MM.1S (cell line): ENCODE data around the gene SCN3B.

ENCODE experiments used
- DNase-seq: peaks from one replicate; pipeline ENCODE4 v3.0.0-alpha.2; 2015
- H2AFZ ChIP-seq: fragments of 300-600 bp; sonication (generic); 2 replicates; pipeline ENCODE4 v1.6.0; 2016; ENCODE audit warnings: antibody characterized with exemption, low read length
- H3F3A ChIP-seq: fragments of 300-600 bp; sonication (generic); 2 replicates; pipeline ENCODE4 v1.6.1; 2016; ENCODE audit warnings: mild to moderate bottlenecking, antibody characterized with exemption, low read length, moderate library complexity, mixed read lengths; ENCODE audit not compliant: insufficient read depth
- H3K27ac ChIP-seq: fragments of 300-600 bp; sonication (generic); 2 replicates; pipeline ENCODE4 v1.5.1; 2016; ENCODE audit warnings: mild to moderate bottlenecking, low read length
- H3K27me3 ChIP-seq: fragments of 300-600 bp; sonication (generic); replicated peaks from 2 replicates; pipeline ENCODE4 v1.6.0; 2016; ENCODE audit warnings: low read length; ENCODE audit not compliant: insufficient read depth
- H3K36me3 ChIP-seq: fragments of 300-600 bp; sonication (generic); replicated peaks from 2 replicates; pipeline ENCODE4 v1.6.1; 2016; ENCODE audit warnings: mild to moderate bottlenecking, low read length, mixed read lengths; ENCODE audit not compliant: insufficient read depth
- H3K4me1 ChIP-seq: fragments of 300-600 bp; sonication (generic); 2 replicates; pipeline ENCODE4 v1.6.1; 2016; ENCODE audit warnings: low read length, mixed read lengths
- H3K4me2 ChIP-seq: fragments of 300-600 bp; sonication (generic); 2 replicates; pipeline ENCODE4 v1.6.0; 2016; ENCODE audit warnings: low read depth, low read length
- H3K4me3 ChIP-seq: fragments of 300-600 bp; sonication (generic); 2 replicates; pipeline ENCODE4 v1.5.1; 2016; ENCODE audit warnings: low read length, mixed read lengths
- H3K79me2 ChIP-seq: fragments of 300-600 bp; sonication (generic); 2 replicates; pipeline ENCODE4 v1.6.1; 2016; ENCODE audit warnings: mixed run types, low read length, mixed read lengths
- H3K9ac ChIP-seq: fragments of 300-600 bp; sonication (generic); 2 replicates; pipeline ENCODE4 v1.6.1; 2016; ENCODE audit warnings: low read length, mixed read lengths
- H3K9me2 ChIP-seq: fragments of 300-600 bp; sonication (generic); replicated peaks from 2 replicates; pipeline ENCODE4 v1.6.1; 2016; ENCODE audit warnings: mild to moderate bottlenecking, low read length, mixed read lengths; ENCODE audit not compliant: insufficient read depth
- H3K9me3 ChIP-seq: fragments of 300-600 bp; sonication (generic); replicated peaks from 2 replicates; pipeline ENCODE4 v1.6.1; 2016; ENCODE audit warnings: mild to moderate bottlenecking, low read length, mixed read lengths; ENCODE audit not compliant: insufficient read depth
- H4K20me1 ChIP-seq: fragments of 300-600 bp; sonication (generic); 2 replicates; pipeline ENCODE4 v1.6.1; 2016; ENCODE audit warnings: mild to moderate bottlenecking, low read length, moderate library complexity, mixed read lengths; ENCODE audit not compliant: insufficient read depth
- CTCF ChIP-seq: fragments of 300-600 bp; sonication (generic); IDR thresholded peaks from 2 replicates; pipeline ENCODE4 v1.5.1; 2016; ENCODE audit warnings: antibody characterized with exemption, low read length, mixed read lengths
- EZH2 ChIP-seq: fragments of 300-600 bp; sonication (generic); optimal IDR thresholded peaks from 2 replicates; pipeline ENCODE3; 2017; ENCODE audit warnings: low read depth, mild to moderate bottlenecking, antibody characterized with exemption, low read length, mixed read lengths
- EZH2phosphoT487 ChIP-seq: fragments of 300-600 bp; sonication (generic); IDR thresholded peaks from 2 replicates; pipeline ENCODE4 v1.6.1; 2018; ENCODE audit warnings: antibody characterized with exemption, low read length

The SCN3B gene

GRCh38 chr11:123641495-123641840 is 13.0 kb downstream of the SCN3B start:
- Histone ChIP-seq H3K4me1 (peaks cover 6% of the 10 kb centered on the region; the same call in 1 of the 2 replicates), H3K27ac (no peak overlapping the region), H3K4me3 (no peak overlapping the region)

GRCh38 chr11:123640677-123641494 is 13.5 kb downstream of the SCN3B start:
- peak; percentile 52 for DNase-seq

More at GRCh38 chr11:123641495-123641840, 13.0 kb downstream of the SCN3B start:
- Histone ChIP-seq H3F3A (no peaks in the 10 kb centered on the region), H3K9me3 (no peaks in the 10 kb centered on the region), H3K27me3 (no peaks in the 10 kb centered on the region), H3K36me3 (no peaks in the 10 kb centered on the region), H3K9me2 (no peaks in the 10 kb centered on the region), H3K4me2 (no peak overlapping the region), H3K79me2 (no peaks in the 10 kb centered on the region), H4K20me1 (no peaks in the 10 kb centered on the region), H3K9ac (no peak overlapping the region), H2AFZ (no peak overlapping the region)
- TF ChIP-seq CTCF (no peak), EZH2phosphoT487 (no peak), EZH2 (no peak)
- no peak for DNase-seq

GRCh38 chr11:123640029-123640428 is 14.4 kb downstream of the SCN3B start:
- H2AFZ ChIP-seq: 0 out of 2 replicates have a peak overlapping the region, but pooled peaks have one; percentile 5

More at GRCh38 chr11:123640677-123641494, 13.5 kb downstream of the SCN3B start:
- Histone ChIP-seq H3K79me2 (no peaks in the 10 kb centered on the region), H3K27me3 (no peaks in the 10 kb centered on the region), H2AFZ (peak overlapping the region; percentile 61), H3K4me3 (no peak overlapping the region), H4K20me1 (no peaks in the 10 kb centered on the region), H3K4me1 (peaks cover 6% of the 10 kb centered on the region; the same call in 1 of the 2 replicates), H3K9ac (no peak overlapping the region), H3K4me2 (peak overlapping the region; percentile 29; the same call in 1 of the 2 replicates), H3K27ac (no peak overlapping the region), H3F3A (no peaks in the 10 kb centered on the region), H3K36me3 (no peaks in the 10 kb centered on the region), H3K9me2 (no peaks in the 10 kb centered on the region), H3K9me3 (no peaks in the 10 kb centered on the region)
- TF ChIP-seq CTCF (peak; percentile 82), EZH2 (no peak), EZH2phosphoT487 (no peak)

More at GRCh38 chr11:123640029-123640428, 14.4 kb downstream of the SCN3B start:
- H3K36me3 ChIP-seq: no peaks in the 10 kb centered on the region
- H3K4me2 ChIP-seq: 0 out of 2 replicates have a peak overlapping the region, but pooled peaks have one; percentile 14
- peaks cover 6% of the 10 kb centered on the region; the same call in 1 of the 2 replicates for H3K4me1 ChIP-seq
- no peaks in the 10 kb centered on the region for H3K27me3 ChIP-seq
- H4K20me1 ChIP-seq: no peaks in the 10 kb centered on the region
- TF ChIP-seq CTCF: no peak
- TF ChIP-seq EZH2: no peak
- no peak for TF ChIP-seq EZH2phosphoT487
- no peaks in the 10 kb centered on the region for H3K9me2 ChIP-seq
- H3K4me3 ChIP-seq: no peak overlapping the region
- no peak overlapping the region for H3K9ac ChIP-seq
- no peaks in the 10 kb centered on the region for H3K9me3 ChIP-seq
- DNase-seq: no peak
- H3K27ac ChIP-seq: no peak overlapping the region
- no peaks in the 10 kb centered on the region for H3K79me2 ChIP-seq
- H3F3A ChIP-seq: no peaks in the 10 kb centered on the region
